Astrocyte of the spinal cord (primary cell): ENCODE measurements around the gene CCDC192.
"Not testable (repeated sequence)": the region's sequence is repeated elsewhere in the genome, so short reads cannot be mapped to it uniquely, and the experiment has no call there.

Source experiments
- DNase-seq: peaks from one replicate; pipeline ENCODE4 v3.0.0; 2011; ENCODE audit warnings: low read depth, low spot score
- H3K4me3 ChIP-seq: 2 replicates; pipeline ENCODE4 v1.5.1; 2011; ENCODE audit warnings: low read depth, mild to moderate bottlenecking, low read length, moderate library complexity
- in situ Hi-C: cut with HindIII; loops from 2 replicates; pipeline ENCODE4 v1.10.0; 2017; ENCODE audit warnings: low sequenced_read_pairs
- TF ChIP-seq, protein P1 (sequence below): IDR thresholded peaks from 2 replicates; pipeline ENCODE4 v1.5.1; 2012; ENCODE audit warnings: low read depth, mild to moderate bottlenecking, low read length, inconsistent platforms

CCDC192 gene

DNA sequence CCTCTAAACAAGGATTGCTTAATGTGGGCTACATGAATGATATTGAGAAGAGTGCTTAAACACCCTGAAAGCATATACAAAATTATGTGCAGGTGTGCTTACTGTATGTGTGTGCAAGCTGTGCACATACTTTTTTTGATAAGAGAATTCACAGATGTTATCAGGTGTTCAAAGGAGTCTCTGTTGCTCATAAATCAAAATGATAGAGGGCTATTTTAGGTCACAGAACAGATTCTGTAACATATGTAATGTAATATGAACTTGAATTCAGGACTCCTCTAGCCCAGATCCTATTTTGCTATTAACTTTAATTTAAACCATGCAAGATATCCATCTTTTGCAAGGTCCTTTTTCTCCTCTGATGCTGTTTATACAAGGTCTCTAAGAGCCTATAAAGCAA lies 38.2 kb downstream of the CCDC192 start:
- TF ChIP-seq, protein P1, sequence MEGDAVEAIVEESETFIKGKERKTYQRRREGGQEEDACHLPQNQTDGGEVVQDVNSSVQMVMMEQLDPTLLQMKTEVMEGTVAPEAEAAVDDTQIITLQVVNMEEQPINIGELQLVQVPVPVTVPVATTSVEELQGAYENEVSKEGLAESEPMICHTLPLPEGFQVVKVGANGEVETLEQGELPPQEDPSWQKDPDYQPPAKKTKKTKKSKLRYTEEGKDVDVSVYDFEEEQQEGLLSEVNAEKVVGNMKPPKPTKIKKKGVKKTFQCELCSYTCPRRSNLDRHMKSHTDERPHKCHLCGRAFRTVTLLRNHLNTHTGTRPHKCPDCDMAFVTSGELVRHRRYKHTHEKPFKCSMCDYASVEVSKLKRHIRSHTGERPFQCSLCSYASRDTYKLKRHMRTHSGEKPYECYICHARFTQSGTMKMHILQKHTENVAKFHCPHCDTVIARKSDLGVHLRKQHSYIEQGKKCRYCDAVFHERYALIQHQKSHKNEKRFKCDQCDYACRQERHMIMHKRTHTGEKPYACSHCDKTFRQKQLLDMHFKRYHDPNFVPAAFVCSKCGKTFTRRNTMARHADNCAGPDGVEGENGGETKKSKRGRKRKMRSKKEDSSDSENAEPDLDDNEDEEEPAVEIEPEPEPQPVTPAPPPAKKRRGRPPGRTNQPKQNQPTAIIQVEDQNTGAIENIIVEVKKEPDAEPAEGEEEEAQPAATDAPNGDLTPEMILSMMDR: no peak
- no peak overlapping the region for H3K4me3 ChIP-seq
- in situ Hi-C loops: no loop called here
- no peak for DNase-seq

DNA sequence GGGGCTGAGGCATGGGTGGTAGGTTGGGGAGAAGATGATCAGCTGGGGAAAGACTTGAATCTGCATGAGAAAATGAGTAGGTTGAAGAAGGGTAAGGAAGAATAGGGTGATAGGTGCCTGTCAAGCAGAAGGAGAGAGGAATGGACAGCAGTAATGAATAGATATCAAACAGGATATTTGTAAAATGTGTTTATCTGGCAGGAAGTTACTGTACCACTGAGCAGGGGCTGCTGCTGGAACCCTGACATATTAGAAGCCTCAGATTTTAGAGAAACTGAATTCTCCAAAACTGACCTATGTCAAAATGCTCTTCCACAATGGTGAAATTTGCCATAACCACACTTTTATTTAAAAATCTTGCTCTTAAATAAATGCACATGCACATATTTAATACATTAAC lies 41.0 kb downstream of the CCDC192 start:
- H3K4me3 ChIP-seq: no peak overlapping the region
- in situ Hi-C loops: no loop called here
- no peak for DNase-seq
- TF ChIP-seq, protein P1: no peak

DNA sequence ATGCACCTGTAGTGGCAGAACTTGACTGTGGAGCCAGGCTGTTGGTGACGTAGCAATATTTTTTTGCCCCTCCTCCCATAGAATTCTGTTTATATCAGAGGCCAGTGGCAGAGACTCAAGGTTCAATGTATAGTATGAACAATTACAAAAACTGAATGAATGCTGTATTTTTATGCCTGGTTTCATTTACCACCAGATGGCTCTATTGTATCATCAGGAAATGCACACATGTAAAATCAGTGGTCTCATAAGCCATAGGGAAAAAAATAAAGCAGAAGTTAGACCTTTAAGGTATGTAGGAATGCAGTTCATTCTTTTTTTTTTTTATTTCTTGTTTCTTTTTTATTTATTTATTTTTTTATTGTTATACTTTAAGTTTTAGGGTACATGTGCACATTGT lies 43.6 kb downstream of the CCDC192 start:
- in situ Hi-C loops: no loop called here
- H3K4me3 ChIP-seq: no peak overlapping the region
- TF ChIP-seq, protein P1: peak; percentile 55
- peak; percentile 39 for DNase-seq

DNA sequence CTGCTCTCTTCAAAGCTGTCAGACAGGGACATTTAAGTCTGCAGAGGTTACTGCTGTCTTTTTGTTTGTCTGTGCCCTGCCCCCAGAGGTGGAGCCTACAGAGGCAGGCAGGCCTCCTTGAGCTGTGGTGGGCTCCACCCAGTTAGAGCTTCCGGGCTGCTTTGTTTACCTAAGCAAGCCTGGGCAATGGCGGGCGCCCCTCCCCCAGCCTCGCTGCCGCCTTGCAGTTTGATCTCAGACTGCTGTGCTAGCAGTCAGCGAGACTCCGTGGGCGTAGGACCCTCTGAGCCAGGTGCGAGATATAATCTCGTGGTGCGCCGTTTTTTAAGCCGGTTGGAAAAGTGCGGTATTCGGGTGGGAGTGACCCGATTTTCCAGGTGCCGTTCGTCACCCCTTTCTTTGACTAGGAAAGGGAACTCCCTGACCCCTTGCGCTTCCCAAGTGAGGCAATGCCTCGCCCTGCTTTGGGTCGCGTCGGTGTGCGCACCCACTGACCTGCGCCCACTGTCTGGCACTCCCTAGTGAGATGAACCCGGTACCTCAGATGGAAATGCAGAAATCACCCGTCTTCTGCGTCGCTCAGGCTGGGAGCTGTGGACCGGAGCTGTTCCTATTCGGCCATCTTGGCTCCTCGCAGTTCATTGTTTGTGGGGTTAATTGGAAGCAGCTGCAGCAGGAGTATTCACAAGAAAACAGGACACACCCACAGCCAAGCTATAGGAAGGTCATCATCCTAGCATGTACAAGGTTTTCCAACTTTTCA lies 49.5 kb downstream of the CCDC192 start:
- H3K4me3 ChIP-seq, DNase-seq, in situ Hi-C loops: not testable (repeated sequence)

DNA sequence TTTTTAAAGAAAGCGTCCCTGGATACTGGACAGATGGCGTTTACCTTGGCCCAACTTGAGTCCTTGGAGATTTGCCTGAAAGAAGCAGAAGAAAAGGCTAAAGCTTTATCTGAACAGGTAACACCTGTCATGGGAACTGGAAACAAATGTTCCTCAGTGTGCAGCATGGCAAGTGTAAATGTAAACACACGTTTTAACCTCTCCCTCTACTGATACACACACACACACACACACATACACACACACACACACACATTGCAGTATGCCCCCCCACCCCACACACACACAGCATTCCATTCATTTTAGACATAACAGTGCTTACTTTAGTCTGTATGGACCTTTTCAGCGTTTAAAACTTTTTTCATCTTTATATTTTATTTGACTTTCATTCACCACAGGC lies 51.1 kb downstream of the CCDC192 start:
- H3K4me3 ChIP-seq: no peak overlapping the region
- in situ Hi-C loops: no loop called here
- peak; percentile 29 for DNase-seq
- TF ChIP-seq, protein P1: no peak

- TF ChIP-seq, protein P1: no peak
- H3K4me3 ChIP-seq: no peak overlapping the region
- DNase-seq: no peak
- in situ Hi-C loops: no loop called here
Measured at GRCh38 chr5:127754706-127755105, 51.5 kb downstream of the CCDC192 start.

DNA sequence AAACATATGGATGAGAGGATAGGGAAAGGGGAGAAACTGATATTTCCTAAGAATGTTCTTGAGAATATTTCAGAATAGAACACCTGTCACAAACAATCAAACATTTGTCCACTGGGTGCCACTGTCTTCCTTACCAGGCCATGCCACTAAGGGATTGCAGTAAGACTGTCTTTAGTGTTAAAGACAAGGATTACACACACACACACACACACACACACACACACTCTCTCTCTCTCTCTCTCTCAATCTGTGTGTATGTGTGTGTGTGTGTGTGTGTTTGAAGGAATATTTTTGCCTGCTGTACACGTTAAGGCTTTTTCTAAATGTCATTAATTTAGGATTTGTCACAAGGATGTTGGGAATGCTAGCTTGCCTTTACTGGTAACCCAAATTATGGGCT lies 54.4 kb downstream of the CCDC192 start:
- TF ChIP-seq, protein P1: peak; percentile 43
- in situ Hi-C loops: no loop called here
- no peak overlapping the region for H3K4me3 ChIP-seq
- peak; percentile 66 for DNase-seq
